GM12878 (cell line): Measurements from ENCODE around the gene GTF2IRD1. TPM values are rescaled to one million over a fixed set of nuclear protein-coding genes. Genes with fewer than 3 reads are reported as not detected.

Source experiments
- CTCF ChIP-seq, 3 experiments: IDR thresholded peaks in 2 of 3; conservative IDR thresholded peaks in 1 of 3; 2 replicates each; pipeline ENCODE4 v1.5.1; 2011; ENCODE audit warnings: low read depth in 3 of 3, low read length in 3 of 3, mild to moderate bottlenecking in 3 of 3, control low read depth in 2 of 3, moderate library complexity in 2 of 3, inconsistent platforms in 1 of 3, mixed read lengths in 1 of 3; ENCODE audit not compliant: control insufficient read depth in 2 of 3, insufficient read depth in 1 of 3; ENCODE audit errors: extremely low read depth in 1 of 3
- E4F1 ChIP-seq: fragments of 450-650 bp; IDR thresholded peaks from 2 replicates; pipeline ENCODE4 v1.6.1; 2018; ENCODE audit warnings: borderline replicate concordance, mild to moderate bottlenecking; ENCODE audit not compliant: partially characterized antibody
- ESRRA ChIP-seq: IDR thresholded peaks from 2 replicates; pipeline ENCODE4 v1.6.1; 2012; ENCODE audit warnings: mild to moderate bottlenecking, low read length, improper control_type of control experiment
- MLLT1 ChIP-seq: fragments of 450-650 bp; IDR thresholded peaks from 2 replicates; pipeline ENCODE4 v1.6.1; 2016; ENCODE audit warnings: mild to moderate bottlenecking
- MTA3 ChIP-seq: IDR thresholded peaks from 2 replicates; pipeline ENCODE4 v1.6.1; 2012; ENCODE audit warnings: low read length, inconsistent platforms, borderline replicate concordance
- MXI1 ChIP-seq: fragments of 150-350 bp; IDR thresholded peaks from 2 replicates; pipeline ENCODE4 v1.6.1; 2011; ENCODE audit warnings: low read depth, mild to moderate bottlenecking, inconsistent platforms, low read length, improper control_type of control experiment
- POLR2AphosphoS5 ChIP-seq: IDR thresholded peaks from 2 replicates; pipeline ENCODE4 v1.6.1; 2011; ENCODE audit warnings: mild to moderate bottlenecking, low read length, inconsistent platforms
- REST ChIP-seq: IDR thresholded peaks from 2 replicates; pipeline ENCODE4 v1.6.1; 2012; ENCODE audit warnings: mild to moderate bottlenecking, low read depth, low read length
- ZBED1 ChIP-seq: IDR thresholded peaks from 2 replicates; pipeline ENCODE4 v1.6.1; 2016; ENCODE audit warnings: borderline replicate concordance
- ZBTB4 ChIP-seq: fragments of 450-650 bp; formaldehyde crosslinking; IDR thresholded peaks from 2 replicates; pipeline ENCODE4 v1.4.0; 2022; ENCODE audit warnings: mild to moderate bottlenecking, moderate library complexity
- ZBTB40 ChIP-seq: fragments of 450-650 bp; IDR thresholded peaks from 2 replicates; pipeline ENCODE4 v1.6.1; 2016; ENCODE audit warnings: mild to moderate bottlenecking, moderate library complexity, borderline replicate concordance
- ZNF217 ChIP-seq: fragments of 450-650 bp; IDR thresholded peaks from 2 replicates; pipeline ENCODE4 v1.6.1; 2017; ENCODE audit warnings: antibody characterized with exemption, mild to moderate bottlenecking
- polyA plus RNA-seq, 11 experiments: library from polyadenylated mRNA; depleted of rRNA in 4 of 11; unstranded in 6 of 11; stranded (reverse) in 5 of 11; fragments of >200 nt; fragmentation: Nextera tagmentation in 4 of 11; fragmentation: Illumina TruSeq in 1 of 11; extraction: Ambion mirVana in 4 of 11; extraction: Trizol in 1 of 11; gene quantifications; 1 replicate in 1 of 11; 2 replicates in 10 of 11; pipeline versions ENCODE4 v1.2.1 to v1.2.3, GENCODE V29; 2011 to 2016; ENCODE audit warnings: inconsistent platforms in 2 of 11, missing spikeins in 2 of 11, low read depth in 1 of 11
- total RNA-seq, 4 experiments: library from RNA; depleted of rRNA in 3 of 4; stranded (reverse); fragments of >200 nt in 3 of 4; fragmentation: Illumina TruSeq in 1 of 4; extraction: Trizol in 1 of 4; gene quantifications; 2 replicates each; pipeline versions ENCODE4 v1.2.1 to v1.2.3, GENCODE V29; 2013 to 2021

The GTF2IRD1 gene
- total and polyA plus RNA-seq, 10 of the 15 experiments (the other 5 are each of a cell fraction or from before 2014, with no cell fraction given) = 0.48 to 3.0 (median 1.3) TPM

GRCh38 chr7:74554178-74554577, 100.5 kb downstream of the GTF2IRD1 start (continued):
- no peak for TF ChIP-seq CTCF (IDR thresholded peaks at IDR 0.05 in 2 of 3, conservative IDR thresholded peaks at IDR 0.05 in 1 of 3; ENCODE audit: control insufficient read depth in 2 of 3, extremely low read depth in 1 of 3, insufficient read depth in 1 of 3, low read depth in 3 of 3, low read length in 3 of 3)
- TF ChIP-seq ZBTB40 = no peak
- TF ChIP-seq ZBTB4 (CRISPR knock-in tag) = no peak
- no peak for TF ChIP-seq MXI1
- no peak for TF ChIP-seq ZBED1
- TF ChIP-seq E4F1 = no peak
- TF ChIP-seq ESRRA = no peak
- TF ChIP-seq MTA3 = no peak
- TF ChIP-seq REST = no peak
- TF ChIP-seq ZNF217 = no peak
- no peak for TF ChIP-seq MLLT1
- TF ChIP-seq POLR2AphosphoS5 = no peak
